ENCODE data around the gene PSMG3. TPM values are rescaled to one million over a fixed set of nuclear protein-coding genes. Genes with fewer than 3 reads are reported as not detected.

Gene PSMG3
- total RNA-seq, 5 donors from 2014 or later (not counting 1 experiment from before 2014, with no cell fraction given): 17.6 to 28.5 (median 20.6) TPM

DNA sequence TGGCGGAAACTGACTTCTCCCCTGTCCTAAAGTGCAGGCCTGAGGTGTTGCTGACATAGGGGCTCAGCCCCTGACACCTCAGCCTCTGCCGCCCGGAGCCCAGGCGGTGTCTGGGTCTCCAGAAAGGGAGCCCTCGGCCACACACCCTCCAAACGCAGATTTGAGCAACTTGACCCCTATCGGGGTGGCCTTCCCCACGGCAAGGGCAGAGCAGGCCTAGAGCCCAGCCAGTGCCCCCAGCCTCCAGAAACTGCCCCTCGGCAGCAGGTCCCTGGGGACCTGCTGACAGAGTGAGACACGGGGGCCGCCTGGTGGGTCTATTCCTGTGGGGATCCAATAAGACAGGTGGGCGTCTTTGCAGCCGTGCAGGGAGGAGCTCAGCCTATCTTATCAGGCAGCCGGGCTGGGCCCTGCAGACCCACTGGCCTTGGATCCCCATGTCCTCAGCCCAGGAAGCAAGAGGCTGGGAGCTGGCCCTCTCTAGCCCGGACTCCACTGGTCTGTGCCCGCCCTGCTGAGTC, 24.9 kb downstream of the PSMG3 start:
- peaks cover 0 to 7% (median 3%) of the 10 kb centered on the region in 3 donors for H3K4me1 Mint-ChIP-seq
- ATAC-seq (replicated peaks in 1 of 4): peak in 1 of 4 experiments; percentile 1
- CTCF ChIA-PET: interaction anchor here in 1 of 2 donors (0.5 kb wide), 1 partner anchor 1524 kb away, joined by 3 read pairs; no protein-coding TSS in a partner anchor

DNA sequence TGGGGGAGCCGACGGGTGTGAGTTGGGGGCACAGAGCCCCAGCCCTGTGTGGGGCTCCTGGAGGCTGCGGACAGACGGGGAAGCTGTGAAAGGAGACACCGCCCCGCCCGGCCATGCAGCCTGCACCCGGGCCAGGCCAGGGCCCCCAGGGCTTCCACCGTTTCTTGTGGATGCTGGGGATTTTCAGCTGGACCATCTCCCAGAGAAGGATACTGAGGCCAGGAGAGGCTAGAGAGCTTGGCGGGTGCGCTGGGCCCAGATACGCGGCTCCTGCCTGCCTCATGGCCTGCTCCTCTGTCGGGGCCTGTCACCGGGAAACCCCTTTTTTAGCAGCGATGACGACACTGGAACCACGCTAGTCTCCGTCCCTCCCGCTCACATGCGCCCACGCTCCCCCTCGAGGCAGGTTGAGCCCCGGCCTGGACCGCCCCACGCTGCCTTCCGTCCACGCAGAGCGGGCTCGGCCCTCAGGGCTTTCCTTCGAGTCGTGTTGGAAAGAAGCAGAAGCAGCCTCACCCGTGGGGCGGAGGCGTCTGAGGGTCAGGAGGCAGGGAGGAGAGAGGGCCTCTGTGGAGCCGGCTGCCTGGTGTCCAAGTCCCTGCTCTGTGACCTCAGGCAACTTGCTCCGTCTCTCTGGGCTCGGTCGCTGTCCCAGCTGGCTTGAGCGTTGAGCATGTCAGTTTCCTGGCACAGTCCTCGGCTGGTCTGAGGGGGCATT, 25.5 kb downstream of the PSMG3 start:
- Histone ChIP-seq H3K27me3 (replicated peaks in 1 of 2; ENCODE audit: control insufficient read depth in 2 of 2, extremely low read depth in 1 of 2, insufficient read depth in 2 of 2, low read length in 1 of 2) (no peaks in the 10 kb centered on the region), H3K9me3 (no peaks in the 10 kb centered on the region), H3K4me1 (ENCODE audit: control insufficient read depth in 1 of 2, extremely low read depth in 1 of 2, insufficient read depth in 2 of 2, low read length in 2 of 2) (no peaks in the 10 kb centered on the region), H3K36me3 (ENCODE audit: control insufficient read depth in 2 of 2, extremely low read depth in 1 of 2, insufficient read depth in 1 of 2, low read length in 1 of 2) (peaks cover 25 to 37% of the 10 kb centered on the region in 2 donors), H3K27ac (ENCODE audit: low read length) (no peak overlapping the region), H3K4me3 (ENCODE audit: control insufficient read depth in 1 of 2, extremely low read depth in 1 of 2, low read length in 1 of 2) (no peak overlapping the region)
- WGBS (ENCODE audit: insufficient coverage): 80% methylated on average over 39 of the region's 41 CpGs
- H3K9me3 Mint-ChIP-seq: no peaks in the 10 kb centered on the region
- CTCF ChIA-PET: no interaction called here
- no peak for DNase-seq
- no peak overlapping the region for H3K27ac Mint-ChIP-seq
- H3K36me3 Mint-ChIP-seq: peaks cover 12% of the 10 kb centered on the region
- peaks cover 0 to 7% (median 3%) of the 10 kb centered on the region in 3 donors for H3K4me1 Mint-ChIP-seq
- no peaks in the 10 kb centered on the region for H3K27me3 Mint-ChIP-seq
- no peak for ATAC-seq (replicated peaks in 1 of 4)
- POLR2A ChIA-PET: interaction anchor here in 1 of 2 donors (0.6 kb wide), 1 partner anchor 10 kb away, joined by 7 read pairs; no protein-coding TSS in a partner anchor
- H3K4me3 Mint-ChIP-seq: no peak overlapping the region

More for the DNA sequence above, 24.9 kb downstream of the PSMG3 start:
- Mint-ChIP-seq H3K36me3 (peaks cover 12% of the 10 kb centered on the region), H3K27ac (no peak overlapping the region), H3K9me3 (no peaks in the 10 kb centered on the region), H3K4me3 (no peak overlapping the region), H3K27me3 (no peaks in the 10 kb centered on the region)
- H3K9me3 ChIP-seq: no peaks in the 10 kb centered on the region
- H3K36me3 ChIP-seq (ENCODE audit: control insufficient read depth in 2 of 2, extremely low read depth in 1 of 2, insufficient read depth in 1 of 2, low read length in 1 of 2): peaks cover 25 to 31% of the 10 kb centered on the region in 2 donors
- POLR2A ChIA-PET: no interaction called here
- H3K27me3 ChIP-seq (replicated peaks in 1 of 2; ENCODE audit: control insufficient read depth in 2 of 2, extremely low read depth in 1 of 2, insufficient read depth in 2 of 2, low read length in 1 of 2): no peaks in the 10 kb centered on the region
- no peak overlapping the region for H3K4me3 ChIP-seq (ENCODE audit: control insufficient read depth in 1 of 2, extremely low read depth in 1 of 2, low read length in 1 of 2)
- H3K27ac ChIP-seq (ENCODE audit: low read length): no peak overlapping the region
- no peak for DNase-seq
- no peaks in the 10 kb centered on the region for H3K4me1 ChIP-seq (ENCODE audit: control insufficient read depth in 1 of 2, extremely low read depth in 1 of 2, insufficient read depth in 2 of 2, low read length in 2 of 2)
- 92% methylated on average over 14 of the region's 16 CpGs for WGBS (ENCODE audit: insufficient coverage)

DNA sequence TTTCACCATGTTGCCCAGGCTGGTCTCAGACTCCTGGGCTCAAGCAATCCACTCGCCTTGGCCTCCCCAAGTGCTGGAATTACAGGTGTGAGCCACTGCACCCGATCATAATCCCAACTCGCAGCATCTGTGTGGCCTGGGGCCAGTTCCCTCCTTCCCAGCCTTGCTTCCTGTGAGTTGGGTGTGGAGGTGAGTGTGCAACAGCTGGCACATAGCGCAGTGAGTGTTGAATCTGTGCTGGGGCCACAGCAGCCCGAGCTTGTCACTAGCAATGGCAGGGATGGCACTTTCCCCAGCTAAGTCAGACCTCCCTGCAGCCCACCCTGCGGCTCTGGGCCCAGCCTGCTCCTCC, 26.0 kb downstream of the PSMG3 start:
- H3K4me1 Mint-ChIP-seq: peaks cover 0 to 7% (median 3%) of the 10 kb centered on the region in 3 donors
- H3K4me3 ChIP-seq (ENCODE audit: control insufficient read depth in 1 of 2, extremely low read depth in 1 of 2, low read length in 1 of 2): no peak overlapping the region
- ATAC-seq (replicated peaks in 1 of 4): no peak
- ChIA-PET CTCF (no interaction called here), POLR2A (interaction anchor here (0.6 kb wide), 2 partner anchors 9 to 14 kb away, joined by 4 to 7 read pairs; no protein-coding TSS in a partner anchor)
- no peak for DNase-seq
- no peak overlapping the region for H3K27ac Mint-ChIP-seq
- no peaks in the 10 kb centered on the region for H3K4me1 ChIP-seq (ENCODE audit: control insufficient read depth in 1 of 2, extremely low read depth in 1 of 2, insufficient read depth in 2 of 2, low read length in 2 of 2)
- peaks cover 12% of the 10 kb centered on the region for H3K36me3 Mint-ChIP-seq
- no peak overlapping the region for H3K27ac ChIP-seq (ENCODE audit: low read length)
- no peaks in the 10 kb centered on the region for H3K27me3 Mint-ChIP-seq
- no peak overlapping the region for H3K4me3 Mint-ChIP-seq
- H3K9me3 ChIP-seq: no peaks in the 10 kb centered on the region
- peaks cover 25 to 42% of the 10 kb centered on the region in 2 donors for H3K36me3 ChIP-seq (ENCODE audit: control insufficient read depth in 2 of 2, extremely low read depth in 1 of 2, insufficient read depth in 1 of 2, low read length in 1 of 2)
- H3K27me3 ChIP-seq (replicated peaks in 1 of 2; ENCODE audit: control insufficient read depth in 2 of 2, extremely low read depth in 1 of 2, insufficient read depth in 2 of 2, low read length in 1 of 2): no peaks in the 10 kb centered on the region
- no peaks in the 10 kb centered on the region for H3K9me3 Mint-ChIP-seq
- WGBS (ENCODE audit: insufficient coverage): 98% methylated on average over 5 of the region's 6 CpGs

- H3K27ac ChIP-seq (ENCODE audit: low read length): no peak overlapping the region
- Mint-ChIP-seq H3K27me3 (no peaks in the 10 kb centered on the region), H3K4me1 (peaks cover 0 to under 1% (median 0%) of the 10 kb centered on the region in 3 donors), H3K9me3 (no peaks in the 10 kb centered on the region), H3K4me3 (no peak overlapping the region), H3K27ac (no peak overlapping the region), H3K36me3 (peaks cover 12% of the 10 kb centered on the region)
- H3K4me3 ChIP-seq (ENCODE audit: control insufficient read depth in 1 of 2, extremely low read depth in 1 of 2, low read length in 1 of 2): no peak overlapping the region
- ChIA-PET POLR2A (interaction anchor here (0.6 kb wide), 2 partner anchors 8 to 14 kb away, joined by 4 to 7 read pairs; no protein-coding TSS in a partner anchor), CTCF (no interaction called here)
- no peak for DNase-seq
- H3K36me3 ChIP-seq (ENCODE audit: control insufficient read depth in 2 of 2, extremely low read depth in 1 of 2, insufficient read depth in 1 of 2, low read length in 1 of 2): peaks cover 28 to 44% of the 10 kb centered on the region in 2 donors
- no peaks in the 10 kb centered on the region for H3K4me1 ChIP-seq (ENCODE audit: control insufficient read depth in 1 of 2, extremely low read depth in 1 of 2, insufficient read depth in 2 of 2, low read length in 2 of 2)
- H3K9me3 ChIP-seq: no peaks in the 10 kb centered on the region
- ATAC-seq (replicated peaks in 1 of 4): no peak
- 87% methylated on average over 28 of the region's 38 CpGs for WGBS (ENCODE audit: insufficient coverage)
- H3K27me3 ChIP-seq (replicated peaks in 1 of 2; ENCODE audit: control insufficient read depth in 2 of 2, extremely low read depth in 1 of 2, insufficient read depth in 2 of 2, low read length in 1 of 2): no peaks in the 10 kb centered on the region
Observed at GRCh38 chr7:1542841-1543747, 26.7 kb downstream of the PSMG3 start.

DNA sequence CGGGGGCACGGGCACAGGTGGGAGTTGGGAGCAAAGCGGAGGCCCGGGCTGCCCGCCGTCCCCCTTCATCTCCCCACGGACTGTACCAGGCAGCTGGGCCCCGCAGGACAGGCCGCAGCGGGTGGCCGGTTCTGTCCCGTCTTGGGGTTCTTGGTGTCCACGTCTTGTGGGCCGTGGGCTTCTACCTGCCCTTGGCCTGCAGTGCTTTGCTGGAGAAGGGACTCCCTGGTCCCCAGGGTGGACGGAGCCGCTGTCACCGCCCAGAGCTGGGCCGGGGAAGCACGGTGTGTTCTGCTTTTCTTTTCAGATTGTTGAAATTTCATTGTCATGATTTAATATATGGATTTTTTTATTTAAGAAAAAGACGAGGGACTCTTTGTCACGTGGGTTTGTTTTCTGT, 27.5 kb downstream of the PSMG3 start:
- WGBS (ENCODE audit: insufficient coverage): 96% methylated on average over 17 of the region's 21 CpGs
- Mint-ChIP-seq H3K4me1 (peaks cover 0 to 2% (median 2%) of the 10 kb centered on the region in 3 donors), H3K36me3 (peaks cover 14% of the 10 kb centered on the region), H3K27me3 (no peaks in the 10 kb centered on the region), H3K27ac (no peak overlapping the region), H3K4me3 (no peak overlapping the region), H3K9me3 (no peaks in the 10 kb centered on the region)
- peaks cover 0 to 3% of the 10 kb centered on the region in 2 experiments for H3K4me1 ChIP-seq (ENCODE audit: control insufficient read depth in 1 of 2, extremely low read depth in 1 of 2, insufficient read depth in 2 of 2, low read length in 2 of 2)
- ChIA-PET POLR2A (no interaction called here), CTCF (no interaction called here)
- H3K27ac ChIP-seq (ENCODE audit: low read length): no peak overlapping the region
- no peaks in the 10 kb centered on the region for H3K27me3 ChIP-seq (replicated peaks in 1 of 2; ENCODE audit: control insufficient read depth in 2 of 2, extremely low read depth in 1 of 2, insufficient read depth in 2 of 2, low read length in 1 of 2)
- no peak for ATAC-seq (replicated peaks in 1 of 4)
- H3K9me3 ChIP-seq: no peaks in the 10 kb centered on the region
- no peak for DNase-seq
- no peak overlapping the region for H3K4me3 ChIP-seq (ENCODE audit: control insufficient read depth in 1 of 2, extremely low read depth in 1 of 2, low read length in 1 of 2)
- H3K36me3 ChIP-seq (ENCODE audit: control insufficient read depth in 2 of 2, extremely low read depth in 1 of 2, insufficient read depth in 1 of 2, low read length in 1 of 2): peaks cover 28 to 47% of the 10 kb centered on the region in 2 donors

- WGBS (ENCODE audit: insufficient coverage): 93% methylated on average over 24 of the region's 33 CpGs
- H3K4me3 Mint-ChIP-seq: no peak overlapping the region
Observed at GRCh38 chr7:1541431-1542162, 28.2 kb downstream of the PSMG3 start.

More at GRCh38 chr7:1541431-1542162, 28.2 kb downstream of the PSMG3 start:
- ChIA-PET CTCF (no interaction called here), POLR2A (no interaction called here)
- Mint-ChIP-seq H3K4me1 (peaks cover 0 to 3% (median 2%) of the 10 kb centered on the region in 3 donors), H3K27ac (no peak overlapping the region), H3K36me3 (peaks cover 14% of the 10 kb centered on the region), H3K27me3 (no peaks in the 10 kb centered on the region), H3K9me3 (no peaks in the 10 kb centered on the region)
- H3K27me3 ChIP-seq (replicated peaks in 1 of 2; ENCODE audit: control insufficient read depth in 2 of 2, extremely low read depth in 1 of 2, insufficient read depth in 2 of 2, low read length in 1 of 2): no peaks in the 10 kb centered on the region
- no peaks in the 10 kb centered on the region for H3K9me3 ChIP-seq
- ATAC-seq (replicated peaks in 1 of 4): no peak
- no peak overlapping the region for H3K4me3 ChIP-seq (ENCODE audit: control insufficient read depth in 1 of 2, extremely low read depth in 1 of 2, low read length in 1 of 2)
- H3K4me1 ChIP-seq (ENCODE audit: control insufficient read depth in 1 of 2, extremely low read depth in 1 of 2, insufficient read depth in 2 of 2, low read length in 2 of 2): peaks cover 0 to 8% of the 10 kb centered on the region in 2 experiments
- H3K36me3 ChIP-seq (ENCODE audit: control insufficient read depth in 2 of 2, extremely low read depth in 1 of 2, insufficient read depth in 1 of 2, low read length in 1 of 2): peaks cover 25 to 47% of the 10 kb centered on the region in 2 donors
- H3K27ac ChIP-seq (ENCODE audit: low read length): no peak overlapping the region
- peak in 1 of 35 experiments; percentile 3 for DNase-seq
